Vagina (tissue), 2 donors: ENCODE measurements around the gene PLCB1. TPM values are rescaled to one million over a fixed set of nuclear protein-coding genes. Genes with fewer than 3 reads are reported as not detected.
A peak's percentile ranks its signal among the peaks of the same experiment; 100 is the strongest.

Experiments used
- DNase-seq, 2 donors: peaks; one replicate each; pipeline ENCODE4 v3.0.0-alpha.2; 2017; ENCODE audit errors: extremely low spot score in 2 of 2
- H3K27ac ChIP-seq: fragments of 200-600 bp; sonication (generic); one replicate; pipeline ENCODE4 v1.5.1; 2019
- H3K27me3 ChIP-seq: fragments of 200-600 bp; sonication (generic); one replicate; pipeline ENCODE4 v1.5.1; 2019
- H3K36me3 ChIP-seq, 2 donors: fragments of 200-600 bp; sonication (generic); one replicate each; pipeline ENCODE4 v1.5.1; 2017 to 2019
- H3K4me1 ChIP-seq: fragments of 200-600 bp; sonication (generic); one replicate; pipeline ENCODE4 v1.5.1; 2019
- H3K4me3 ChIP-seq, 2 donors: fragments of 200-600 bp; sonication (generic); 1 replicate in 1 of 2; 2 replicates in 1 of 2; pipeline ENCODE4 v1.5.1; 2016 to 2019
- H3K9me3 ChIP-seq: fragments of 200-600 bp; sonication (generic); one replicate; pipeline ENCODE4 v1.5.1; 2019
- CTCF ChIP-seq, 3 experiments: fragments of 450-650 bp in 2 of 3; fragments of 200-600 bp in 1 of 3; sonication (generic) in 1 of 3; IDR thresholded peaks; one replicate each; pipeline ENCODE4 v1.5.1; 2017 to 2019; ENCODE audit warnings: antibody characterized with exemption in 3 of 3, mild to moderate bottlenecking in 2 of 3, moderate library complexity in 2 of 3
- POLR2A ChIP-seq, 2 donors: fragments of 450-650 bp; IDR thresholded peaks; one replicate each; pipeline ENCODE4 v1.6.1; 2017; ENCODE audit warnings: antibody characterized with exemption in 2 of 2, mild to moderate bottlenecking in 2 of 2, moderate library complexity in 2 of 2
- POLR2AphosphoS5 ChIP-seq, 2 donors: sonication (generic); formaldehyde crosslinking; IDR thresholded peaks; one replicate each; pipeline ENCODE4 v1.9.0; 2017; ENCODE audit warnings: antibody characterized with exemption in 2 of 2, mild to moderate bottlenecking in 2 of 2, low read depth in 1 of 2; ENCODE audit not compliant: insufficient read depth in 1 of 2
- intact Hi-C: fragments of 100-400 bp; cut with DNase I; formaldehyde crosslinking; loops from one replicate; pipeline ENCODE4 v1.15.1; 2023
- total RNA-seq: library from RNA; depleted of rRNA; stranded (reverse); fragments of >200 nt; gene quantifications from one replicate; pipeline ENCODE4 v1.2.3, GENCODE V29; 2016

Gene PLCB1
- total RNA-seq, 1 donor from 2014 or later = 32.4 TPM

GRCh38 chr20:8853805-8854338, 721.8 kb downstream of the PLCB1 start:
- DNase-seq = no peak
- intact Hi-C loops = loop anchor here (10.0 kb wide), 2 partner anchors 59 to 491 kb away; no protein-coding TSS in a partner anchor
- no peak for TF ChIP-seq POLR2A (IDR thresholded peaks at IDR 0.05)
- peak; percentile 57 to 84 (median 77) for TF ChIP-seq CTCF (IDR thresholded peaks at IDR 0.05)
- peak in 1 of 2 donors; percentile 52 for TF ChIP-seq POLR2AphosphoS5 (IDR thresholded peaks at IDR 0.05; ENCODE audit: insufficient read depth in 1 of 2, low read depth in 1 of 2)
- Histone ChIP-seq H3K36me3 (no peaks in the 10 kb centered on the region), H3K27me3 (no peaks in the 10 kb centered on the region), H3K27ac (peak overlapping the region; percentile 56), H3K9me3 (no peaks in the 10 kb centered on the region), H3K4me3 (no peak overlapping the region), H3K4me1 (peaks cover 13% of the 10 kb centered on the region)

- Histone ChIP-seq H3K4me3 (no peak overlapping the region), H3K4me1 (peaks cover 13% of the 10 kb centered on the region), H3K9me3 (no peaks in the 10 kb centered on the region), H3K27me3 (no peaks in the 10 kb centered on the region), H3K27ac (peak overlapping the region; percentile 56), H3K36me3 (no peaks in the 10 kb centered on the region)
- DNase-seq = no peak
- TF ChIP-seq POLR2A (IDR thresholded peaks at IDR 0.05) (no peak), CTCF (IDR thresholded peaks at IDR 0.05) (no peak), POLR2AphosphoS5 (IDR thresholded peaks at IDR 0.05; ENCODE audit: insufficient read depth in 1 of 2, low read depth in 1 of 2) (no peak)
- intact Hi-C loops = loop anchor here (10.0 kb wide), 2 partner anchors 60 to 490 kb away; no protein-coding TSS in a partner anchor
Measured at GRCh38 chr20:8854571-8854970, 722.5 kb downstream of the PLCB1 start.

GRCh38 chr20:8855315-8855714, 723.2 kb downstream of the PLCB1 start:
- Histone ChIP-seq H3K36me3 (no peaks in the 10 kb centered on the region), H3K4me1 (peaks cover 13% of the 10 kb centered on the region), H3K27me3 (no peaks in the 10 kb centered on the region), H3K27ac (peak overlapping the region; percentile 56), H3K4me3 (no peak overlapping the region), H3K9me3 (no peaks in the 10 kb centered on the region)
- intact Hi-C loops = loop anchor here (10.0 kb wide), 2 partner anchors 61 to 489 kb away; no protein-coding TSS in a partner anchor
- no peak for DNase-seq
- peak in 1 of 2 donors; percentile 52 for TF ChIP-seq POLR2AphosphoS5 (IDR thresholded peaks at IDR 0.05; ENCODE audit: insufficient read depth in 1 of 2, low read depth in 1 of 2)
- TF ChIP-seq CTCF (IDR thresholded peaks at IDR 0.05) = no peak

GRCh38 chr20:8856668-8857067, 724.6 kb downstream of the PLCB1 start:
- TF ChIP-seq CTCF (IDR thresholded peaks at IDR 0.05) = no peak
- H3K36me3 ChIP-seq = no peaks in the 10 kb centered on the region
- no peak for DNase-seq
- no peak overlapping the region for H3K27ac ChIP-seq
- H3K4me1 ChIP-seq = peaks cover 13% of the 10 kb centered on the region
- intact Hi-C loops = loop anchor here (10.0 kb wide), 2 partner anchors 62 to 488 kb away; no protein-coding TSS in a partner anchor
- no peaks in the 10 kb centered on the region for H3K27me3 ChIP-seq
- H3K9me3 ChIP-seq = no peaks in the 10 kb centered on the region
- no peak overlapping the region for H3K4me3 ChIP-seq

GRCh38 chr20:8858181-8858787, 726.2 kb downstream of the PLCB1 start:
- peaks cover 13% of the 10 kb centered on the region for H3K4me1 ChIP-seq
- no peak overlapping the region for H3K4me3 ChIP-seq
- H3K36me3 ChIP-seq = no peaks in the 10 kb centered on the region
- TF ChIP-seq POLR2AphosphoS5 (IDR thresholded peaks at IDR 0.05; ENCODE audit: insufficient read depth in 1 of 2, low read depth in 1 of 2) = no peak
- no peak for TF ChIP-seq CTCF (IDR thresholded peaks at IDR 0.05)
- TF ChIP-seq POLR2A (IDR thresholded peaks at IDR 0.05) = no peak
- no peaks in the 10 kb centered on the region for H3K27me3 ChIP-seq
- no peak overlapping the region for H3K27ac ChIP-seq
- intact Hi-C loops = loop anchor here (10.0 kb wide), 2 partner anchors 63 to 487 kb away; no protein-coding TSS in a partner anchor
- DNase-seq = no peak
- H3K9me3 ChIP-seq = no peaks in the 10 kb centered on the region
